ENCODE data around the gene UBE2I.
"Not testable (repeated sequence)": the region's sequence is repeated elsewhere in the genome, so short reads cannot be mapped to it uniquely, and the experiment has no call there.

UBE2I gene

GRCh38 chr16:1293921-1294656 is 15.3 kb upstream of the UBE2I start:
- H3K9me3 ChIP-seq (replicated peaks; ENCODE audit: insufficient read depth, low read length) = no peaks in the 10 kb centered on the region
- peaks cover 16% of the 10 kb centered on the region for H3K4me1 ChIP-seq (ENCODE audit: low read length)
- DNase-seq = no peak
- H3K9me2 ChIP-seq (replicated peaks; ENCODE audit: insufficient read depth, low read length) = no peaks in the 10 kb centered on the region
- H3K36me3 ChIP-seq (replicated peaks; ENCODE audit: insufficient read depth, low read length) = no peaks in the 10 kb centered on the region
- H3K27me3 ChIP-seq (replicated peaks; ENCODE audit: insufficient read depth, low read length) = peaks cover 11% of the 10 kb centered on the region
- H3F3A ChIP-seq (ENCODE audit: insufficient read depth, low read length) = peaks cover 12% of the 10 kb centered on the region
- no peaks in the 10 kb centered on the region for H4K20me1 ChIP-seq (ENCODE audit: insufficient read depth, low read length)
- no peak overlapping the region for H3K4me2 ChIP-seq (ENCODE audit: low read depth, low read length)
- no peak overlapping the region for H3K4me3 ChIP-seq (ENCODE audit: low read length)
- no peak for TF ChIP-seq CTCF (IDR thresholded peaks at IDR 0.05; ENCODE audit: low read length)
- no peak for TF ChIP-seq EZH2 (optimal IDR thresholded peaks at IDR 0.05; ENCODE audit: low read depth, low read length)
- TF ChIP-seq EZH2phosphoT487 (IDR thresholded peaks at IDR 0.05; ENCODE audit: low read length) = no peak
- no peak overlapping the region for H3K27ac ChIP-seq (ENCODE audit: low read length)
- H3K79me2 ChIP-seq (ENCODE audit: low read length) = no peaks in the 10 kb centered on the region
- no peak overlapping the region for H3K9ac ChIP-seq (ENCODE audit: low read length)
- H2AFZ ChIP-seq (ENCODE audit: low read length) = no peak overlapping the region

GRCh38 chr16:1295465-1295864 is 14.0 kb upstream of the UBE2I start:
- Histone ChIP-seq H2AFZ (ENCODE audit: low read length) (no peak overlapping the region), H3K4me3 (ENCODE audit: low read length) (no peak overlapping the region), H3K4me1 (ENCODE audit: low read length) (peaks cover 16% of the 10 kb centered on the region), H4K20me1 (ENCODE audit: insufficient read depth, low read length) (no peaks in the 10 kb centered on the region), H3K27ac (ENCODE audit: low read length) (no peak overlapping the region), H3K9ac (ENCODE audit: low read length) (no peak overlapping the region), H3F3A (ENCODE audit: insufficient read depth, low read length) (peaks cover 12% of the 10 kb centered on the region), H3K9me2 (replicated peaks; ENCODE audit: insufficient read depth, low read length) (no peaks in the 10 kb centered on the region), H3K4me2 (ENCODE audit: low read depth, low read length) (no peak overlapping the region), H3K79me2 (ENCODE audit: low read length) (no peaks in the 10 kb centered on the region), H3K9me3 (replicated peaks; ENCODE audit: insufficient read depth, low read length) (no peaks in the 10 kb centered on the region), H3K36me3 (replicated peaks; ENCODE audit: insufficient read depth, low read length) (no peaks in the 10 kb centered on the region), H3K27me3 (replicated peaks; ENCODE audit: insufficient read depth, low read length) (no peaks in the 10 kb centered on the region)
- no peak for DNase-seq
- no peak for TF ChIP-seq EZH2phosphoT487 (IDR thresholded peaks at IDR 0.05; ENCODE audit: low read length)
- no peak for TF ChIP-seq EZH2 (optimal IDR thresholded peaks at IDR 0.05; ENCODE audit: low read depth, low read length)
- TF ChIP-seq CTCF (IDR thresholded peaks at IDR 0.05; ENCODE audit: low read length) = no peak

- peaks cover 12% of the 10 kb centered on the region for H3K4me1 ChIP-seq (ENCODE audit: low read length)
- H3K9ac ChIP-seq (ENCODE audit: low read length) = peak overlapping the region; percentile 57; the same call in 1 of the 2 replicates
- peaks cover 12% of the 10 kb centered on the region for H3F3A ChIP-seq (ENCODE audit: insufficient read depth, low read length)
- not testable (repeated sequence) for H3K9me2 ChIP-seq (replicated peaks; ENCODE audit: insufficient read depth, low read length); H3K4me3 ChIP-seq (ENCODE audit: low read length); H3K36me3 ChIP-seq (replicated peaks; ENCODE audit: insufficient read depth, low read length); DNase-seq; H3K79me2 ChIP-seq (ENCODE audit: low read length); H4K20me1 ChIP-seq (ENCODE audit: insufficient read depth, low read length); H3K27me3 ChIP-seq (replicated peaks; ENCODE audit: insufficient read depth, low read length); H3K9me3 ChIP-seq (replicated peaks; ENCODE audit: insufficient read depth, low read length)
- H2AFZ ChIP-seq (ENCODE audit: low read length) = peak overlapping the region; percentile 61
- H3K27ac ChIP-seq (ENCODE audit: low read length) = peak overlapping the region; percentile 93
- H3K4me2 ChIP-seq (ENCODE audit: low read depth, low read length) = peak overlapping the region; percentile 53; the same call in 1 of the 2 replicates
These were observed 12.8 kb upstream of the UBE2I start for GRCh38 chr16:1296688-1297017.

- Histone ChIP-seq H3K36me3 (replicated peaks; ENCODE audit: insufficient read depth, low read length) (no peaks in the 10 kb centered on the region), H3K9ac (ENCODE audit: low read length) (peak overlapping the region; percentile 57), H3F3A (ENCODE audit: insufficient read depth, low read length) (peaks cover 12% of the 10 kb centered on the region), H3K79me2 (ENCODE audit: low read length) (no peaks in the 10 kb centered on the region), H2AFZ (ENCODE audit: low read length) (peak overlapping the region; percentile 61), H3K4me1 (ENCODE audit: low read length) (peaks cover 11% of the 10 kb centered on the region), H3K9me3 (replicated peaks; ENCODE audit: insufficient read depth, low read length) (no peaks in the 10 kb centered on the region), H3K4me2 (ENCODE audit: low read depth, low read length) (peak overlapping the region; percentile 53), H3K4me3 (ENCODE audit: low read length) (no peak overlapping the region; the same call in 1 of the 2 replicates), H4K20me1 (ENCODE audit: insufficient read depth, low read length) (no peaks in the 10 kb centered on the region), H3K9me2 (replicated peaks; ENCODE audit: insufficient read depth, low read length) (no peaks in the 10 kb centered on the region), H3K27ac (ENCODE audit: low read length) (peak overlapping the region; percentile 93), H3K27me3 (replicated peaks; ENCODE audit: insufficient read depth, low read length) (no peaks in the 10 kb centered on the region)
- DNase-seq = peak; percentile 76
- no peak for TF ChIP-seq EZH2phosphoT487 (IDR thresholded peaks at IDR 0.05; ENCODE audit: low read length)
- TF ChIP-seq CTCF (IDR thresholded peaks at IDR 0.05; ENCODE audit: low read length) = no peak
- TF ChIP-seq EZH2 (optimal IDR thresholded peaks at IDR 0.05; ENCODE audit: low read depth, low read length) = no peak
These were observed 12.3 kb upstream of the UBE2I start for GRCh38 chr16:1297018-1297696.
